B cell (primary cell): ENCODE measurements around the gene TACO1. TPM values are rescaled to one million over a fixed set of nuclear protein-coding genes. Genes with fewer than 3 reads are reported as not detected.

Experiments used
- ATAC-seq: fragments of 200-7000 bp; cut with Tn5 transposase; one replicate; pipeline ENCODE4 v1.10.0; 2021; ENCODE audit warnings: low read depth, mild to moderate bottlenecking, moderate number of reproducible peaks, moderate library complexity
- CTCF ChIA-PET: fragments of 350-600 bp; sonication (Branson Sonifier 250); formaldehyde crosslinking; loops from one replicate; lab custom pipeline; 2021; ENCODE audit warnings: antibody characterized with exemption, inconsistent platforms; lab: Charles Lee
- POLR2A ChIA-PET: fragments of 350-600 bp; sonication (Branson Sonifier 250); formaldehyde crosslinking; loops from one replicate; lab custom pipeline; 2021; ENCODE audit warnings: antibody characterized with exemption; lab: Charles Lee
- DNase-seq: peaks from one replicate; pipeline ENCODE4 v3.0.0; 2013
- H2AFZ ChIP-seq: 2 replicates; pipeline ENCODE4 v1.6.1; 2012; ENCODE audit warnings: mild to moderate bottlenecking, low read depth, low read length; ENCODE audit not compliant: insufficient read depth, poor library complexity, severe bottlenecking
- H3K27ac ChIP-seq, 2 donors: 1 replicate in 1 of 2; 2 replicates in 1 of 2; pipeline ENCODE4 v1.5.1; 2012 to 2013; ENCODE audit warnings: low read length in 2 of 2, mild to moderate bottlenecking in 2 of 2, moderate library complexity in 1 of 2
- H3K27me3 ChIP-seq, 4 experiments: fragments of 200-600 bp in 1 of 4; sonication (generic) in 1 of 4; replicated peaks in 1 of 4; 1 replicate in 2 of 4; 2 replicates in 2 of 4; pipeline versions ENCODE4 v1.6.1 to v1.7.0; 2013 to 2016; ENCODE audit warnings: low read length in 3 of 4, mild to moderate bottlenecking in 2 of 4, mixed read lengths in 1 of 4, moderate library complexity in 1 of 4; ENCODE audit not compliant: insufficient read depth in 4 of 4, control insufficient read depth in 3 of 4; ENCODE audit errors: control extremely low read depth in 1 of 4
- H3K36me3 ChIP-seq, 2 experiments: replicated peaks in 1 of 2; 1 replicate in 1 of 2; 2 replicates in 1 of 2; pipeline versions ENCODE4 v1.6.1 to v1.7.1; 2013; ENCODE audit warnings: low read length in 1 of 2; ENCODE audit not compliant: insufficient read depth in 2 of 2, control insufficient read depth in 1 of 2; ENCODE audit errors: control extremely low read depth in 1 of 2, extremely low read depth in 1 of 2
- H3K4me1 ChIP-seq, 2 donors: fragments of 200-600 bp in 1 of 2; sonication (generic) in 1 of 2; 1 replicate in 1 of 2; 2 replicates in 1 of 2; pipeline versions ENCODE4 v1.5.1 to v1.6.1; 2013 to 2017; ENCODE audit warnings: low read length in 2 of 2; ENCODE audit not compliant: control insufficient read depth in 2 of 2, insufficient read depth in 2 of 2
- H3K4me2 ChIP-seq: replicated peaks from 2 replicates; pipeline ENCODE3; 2012; ENCODE audit warnings: mild to moderate bottlenecking, low read depth, low read length; ENCODE audit not compliant: poor library complexity, severe bottlenecking
- H3K4me3 ChIP-seq, 5 experiments: fragments of 200-600 bp in 1 of 5; sonication (generic) in 1 of 5; 1 replicate in 3 of 5; 2 replicates in 2 of 5; pipeline versions ENCODE4 v1.5.1 to v1.7.0; 2011 to 2016; ENCODE audit warnings: low read length in 4 of 5, mild to moderate bottlenecking in 4 of 5, low read depth in 2 of 5, control low read depth in 1 of 5, moderate library complexity in 1 of 5; ENCODE audit not compliant: insufficient read depth in 1 of 5; ENCODE audit errors: control extremely low read depth in 1 of 5, extremely low read depth in 1 of 5
- H3K79me2 ChIP-seq: fragments of 200-600 bp; sonication (generic); one replicate; pipeline ENCODE4 v1.6.0; 2016; ENCODE audit warnings: low read length; ENCODE audit not compliant: control insufficient read depth, insufficient read depth
- H3K9ac ChIP-seq: fragments of 200-600 bp; sonication (generic); 2 replicates; pipeline ENCODE4 v1.6.1; 2017; ENCODE audit warnings: mild to moderate bottlenecking, low read length, moderate library complexity
- H3K9me3 ChIP-seq, 3 donors: one replicate each; pipeline versions ENCODE4 v1.6.1 to v1.7.1; 2013; ENCODE audit warnings: low read length in 2 of 3; ENCODE audit not compliant: control insufficient read depth in 2 of 3, insufficient read depth in 1 of 3; ENCODE audit errors: control extremely low read depth in 1 of 3
- H4K20me1 ChIP-seq: 2 replicates; pipeline ENCODE4 v1.6.0; 2012; ENCODE audit warnings: mild to moderate bottlenecking, low read length; ENCODE audit not compliant: insufficient read depth, control insufficient read depth, poor library complexity, severe bottlenecking
- H3K27ac Mint-ChIP-seq: one replicate; pipeline ENCODE4 v1.8.0; 2021; ENCODE audit warnings: mixed read lengths
- H3K27me3 Mint-ChIP-seq: one replicate; pipeline ENCODE4 v1.8.0; 2021; ENCODE audit warnings: mixed read lengths
- H3K4me1 Mint-ChIP-seq: one replicate; pipeline ENCODE4 v1.8.0; 2021; ENCODE audit warnings: mixed read lengths
- H3K4me3 Mint-ChIP-seq: one replicate; pipeline ENCODE4 v1.8.0; 2021; ENCODE audit warnings: mixed read lengths
- H3K9me3 Mint-ChIP-seq: one replicate; pipeline ENCODE4 v1.8.0; 2022; ENCODE audit warnings: mixed read lengths; ENCODE audit not compliant: insufficient read depth
- EZH2 ChIP-seq: IDR thresholded peaks from 2 replicates; pipeline ENCODE4 v1.6.1; 2012; ENCODE audit warnings: borderline replicate concordance, low read depth, mild to moderate bottlenecking, moderate library complexity, low read length; ENCODE audit not compliant: insufficient read depth, poor library complexity, severe bottlenecking
- WGBS: methylation state at CpG from one replicate; pipeline ENCODE4 v1.1.5; 2013; ENCODE audit warnings: missing lambda C conversion rate; ENCODE audit not compliant: insufficient coverage; 5-methylcytosine and 5-hydroxymethylcytosine counted together
- intact Hi-C: fragments of 100-400 bp; cut with micrococcal nuclease; formaldehyde crosslinking; loops from one replicate; pipeline ENCODE4 v1.10.0; 2022
- polyA plus RNA-seq: library from polyadenylated mRNA; depleted of rRNA; stranded (reverse); fragments of >200 nt; gene quantifications from 2 replicates; pipeline ENCODE4 v1.2.3, GENCODE V29; 2012
- total RNA-seq, 2 donors: library from RNA; stranded (reverse); fragments of 120-200 nt in 1 of 2; gene quantifications; 1 replicate in 1 of 2; 2 replicates in 1 of 2; pipeline versions ENCODE4 v1.2.3 to v1.2.4, GENCODE V29; 2013 to 2022
- TF ChIP-seq, protein P1 (sequence below): fragments of 200-600 bp; IDR thresholded peaks from one replicate; pipeline ENCODE4 v1.8.0; 2022; ENCODE audit warnings: antibody characterized with exemption, mild to moderate bottlenecking

TACO1 gene
- total and polyA plus RNA-seq, 2 donors (not counting 1 experiment from before 2014, with no cell fraction given) = 9.7 to 17.2 TPM

DNA sequence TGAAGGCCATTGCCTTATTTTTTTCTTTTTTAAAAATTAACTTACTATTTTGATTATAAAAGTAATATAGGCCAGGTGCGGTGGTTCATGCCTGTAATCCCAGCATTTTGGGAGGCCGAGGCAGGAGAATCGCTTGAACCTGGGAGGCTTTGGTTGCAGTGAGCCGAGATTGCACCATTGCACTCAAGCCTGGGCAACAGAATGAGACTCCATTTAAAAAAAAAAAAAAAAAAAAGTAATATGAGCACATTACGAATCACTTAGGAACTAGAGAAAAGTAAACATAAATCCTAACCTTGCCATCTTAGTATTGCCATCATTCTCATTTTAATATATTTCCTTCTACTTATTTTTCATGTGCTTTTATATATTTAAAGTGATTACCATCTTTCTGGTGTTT lies 12.9 kb upstream of the TACO1 start:
- no peak for TF ChIP-seq EZH2
- TF ChIP-seq, protein P1, sequence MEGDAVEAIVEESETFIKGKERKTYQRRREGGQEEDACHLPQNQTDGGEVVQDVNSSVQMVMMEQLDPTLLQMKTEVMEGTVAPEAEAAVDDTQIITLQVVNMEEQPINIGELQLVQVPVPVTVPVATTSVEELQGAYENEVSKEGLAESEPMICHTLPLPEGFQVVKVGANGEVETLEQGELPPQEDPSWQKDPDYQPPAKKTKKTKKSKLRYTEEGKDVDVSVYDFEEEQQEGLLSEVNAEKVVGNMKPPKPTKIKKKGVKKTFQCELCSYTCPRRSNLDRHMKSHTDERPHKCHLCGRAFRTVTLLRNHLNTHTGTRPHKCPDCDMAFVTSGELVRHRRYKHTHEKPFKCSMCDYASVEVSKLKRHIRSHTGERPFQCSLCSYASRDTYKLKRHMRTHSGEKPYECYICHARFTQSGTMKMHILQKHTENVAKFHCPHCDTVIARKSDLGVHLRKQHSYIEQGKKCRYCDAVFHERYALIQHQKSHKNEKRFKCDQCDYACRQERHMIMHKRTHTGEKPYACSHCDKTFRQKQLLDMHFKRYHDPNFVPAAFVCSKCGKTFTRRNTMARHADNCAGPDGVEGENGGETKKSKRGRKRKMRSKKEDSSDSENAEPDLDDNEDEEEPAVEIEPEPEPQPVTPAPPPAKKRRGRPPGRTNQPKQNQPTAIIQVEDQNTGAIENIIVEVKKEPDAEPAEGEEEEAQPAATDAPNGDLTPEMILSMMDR = no peak
- Histone ChIP-seq H3K4me2 (no peak overlapping the region), H3K4me3 (no peak overlapping the region), H2AFZ (no peak overlapping the region), H3K36me3 (peaks cover 5 to 79% of the 10 kb centered on the region in 2 experiments), H3K9ac (no peak overlapping the region), H4K20me1 (no peaks in the 10 kb centered on the region), H3K27ac (no peak overlapping the region), H3K27me3 (no peaks in the 10 kb centered on the region), H3K79me2 (peaks cover 8% of the 10 kb centered on the region), H3K9me3 (no peaks in the 10 kb centered on the region), H3K4me1 (no peaks in the 10 kb centered on the region)
- ATAC-seq = no peak
- H3K4me3 Mint-ChIP-seq = no peak overlapping the region
- no peak for DNase-seq
- ChIA-PET POLR2A (no interaction called here), CTCF (interaction anchor here (0.7 kb wide), 1 partner anchor 339 kb away, joined by 3 read pairs; no protein-coding TSS in a partner anchor)
- H3K9me3 Mint-ChIP-seq = no peaks in the 10 kb centered on the region
- no peaks in the 10 kb centered on the region for H3K4me1 Mint-ChIP-seq
- H3K27me3 Mint-ChIP-seq = no peaks in the 10 kb centered on the region
- WGBS = 100% methylated on average over 2 of the region's 5 CpGs
- intact Hi-C loops = no loop called here
- no peak overlapping the region for H3K27ac Mint-ChIP-seq

GRCh38 chr17:63588797-63589196 lies 11.9 kb upstream of the TACO1 start:
- no peaks in the 10 kb centered on the region for H3K27me3 Mint-ChIP-seq
- no peak overlapping the region for H3K4me2 ChIP-seq
- POLR2A ChIA-PET = no interaction called here
- TF ChIP-seq, protein P1 = no peak
- no peak for TF ChIP-seq EZH2
- no peaks in the 10 kb centered on the region for H4K20me1 ChIP-seq
- intact Hi-C loops = no loop called here
- 99% methylated on average over 11 of the region's 11 CpGs for WGBS
- H2AFZ ChIP-seq = no peak overlapping the region
- CTCF ChIA-PET = no interaction called here
- no peaks in the 10 kb centered on the region for H3K79me2 ChIP-seq
- H3K9me3 Mint-ChIP-seq = no peaks in the 10 kb centered on the region
- no peaks in the 10 kb centered on the region for H3K4me1 Mint-ChIP-seq
- H3K27ac ChIP-seq = no peak overlapping the region
- H3K4me1 ChIP-seq = no peaks in the 10 kb centered on the region
- no peaks in the 10 kb centered on the region for H3K27me3 ChIP-seq
- H3K4me3 Mint-ChIP-seq = no peak overlapping the region
- H3K4me3 ChIP-seq = no peak overlapping the region
- no peak overlapping the region for H3K27ac Mint-ChIP-seq
- DNase-seq (no peak), ATAC-seq (no peak)
- peaks cover 4 to 69% of the 10 kb centered on the region in 2 experiments for H3K36me3 ChIP-seq
- H3K9ac ChIP-seq = no peak overlapping the region
- H3K9me3 ChIP-seq = no peaks in the 10 kb centered on the region
